ENCODE data around the gene THSD4. TPM values are rescaled to one million over a fixed set of nuclear protein-coding genes. Genes with fewer than 3 reads are reported as not detected.

The THSD4 gene
- total and polyA plus RNA-seq, 2 of the 8 experiments (the other 6 are each of a cell fraction or from before 2014, with no cell fraction given): 2.5 to 6.2 TPM

DNA sequence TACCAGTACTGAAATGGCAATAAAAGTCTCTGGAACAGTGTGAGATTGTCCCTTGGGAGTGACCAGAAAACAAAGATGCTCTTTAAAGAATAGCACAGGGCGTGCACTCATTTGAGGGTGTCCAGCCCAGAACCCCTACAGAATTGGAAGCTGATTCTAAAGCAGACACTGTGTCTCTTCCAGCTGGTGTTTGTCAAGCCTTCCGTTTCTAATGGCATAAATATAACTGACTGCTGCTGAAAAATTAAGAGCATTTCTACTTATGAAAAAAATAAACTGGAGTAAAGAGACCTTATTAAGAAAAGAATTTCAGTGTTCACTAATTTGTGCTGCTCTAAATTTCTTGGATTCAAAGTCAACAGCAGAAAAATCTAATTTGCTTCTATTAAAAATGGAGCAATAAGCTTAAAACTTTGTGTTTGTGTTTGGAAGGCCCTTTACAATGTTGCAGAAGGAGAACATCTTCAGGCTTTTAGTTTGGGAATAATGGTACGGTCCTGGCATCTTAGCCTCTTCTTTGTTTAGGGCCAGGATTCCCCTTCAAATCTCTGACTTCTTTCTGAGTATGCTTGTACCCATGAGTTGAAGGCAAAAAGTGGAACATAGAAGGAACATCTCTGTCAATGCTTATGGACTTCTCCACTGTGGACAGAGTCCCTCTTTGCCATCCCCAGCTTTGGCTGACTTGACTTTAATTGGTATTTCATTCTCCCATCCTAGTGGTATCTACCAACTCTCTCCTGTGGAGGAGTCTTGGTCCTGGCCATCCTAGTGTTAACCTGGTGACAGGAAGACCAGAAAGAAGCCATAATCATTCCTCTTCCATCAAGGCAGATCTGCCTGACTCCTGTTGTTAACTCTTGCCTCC lies 65.9 kb downstream of the THSD4 start (continued):
- TF ChIP-seq RNF2 (IDR thresholded peaks at IDR 0.05; ENCODE audit: borderline replicate concordance, low read depth, low read length, missing control alignments, poor library complexity, severe bottlenecking): no peak
- no peak for TF ChIP-seq BCL11A (IDR thresholded peaks at IDR 0.05; ENCODE audit: low read depth in 2 of 2, low read length in 2 of 2)

All from H1 (cell line).